Smooth muscle cell (in vitro differentiated cells): ENCODE results near the gene SERPINE2. TPM values are rescaled to one million over a fixed set of nuclear protein-coding genes. Genes with fewer than 3 reads are reported as not detected.

Experiments
- DNase-seq: peaks from one replicate; lab custom pipeline; 2025; ENCODE audit not compliant: unreplicated experiment; lab: John Stamatoyannopoulos, UW
- H2AFZ ChIP-seq: fragments of 200-600 bp; sonication (generic); 2 replicates; pipeline ENCODE4 v1.6.0; 2016; ENCODE audit warnings: antibody characterized with exemption, low read depth, mild to moderate bottlenecking
- H3F3A ChIP-seq: fragments of 200-600 bp; sonication (generic); 2 replicates; pipeline ENCODE4 v1.6.0; 2017; ENCODE audit warnings: antibody characterized with exemption, low read depth
- H3K27ac ChIP-seq: fragments of 200-600 bp; sonication (generic); 2 replicates; pipeline ENCODE4 v1.5.1; 2016; ENCODE audit warnings: low read depth, mild to moderate bottlenecking
- H3K27me3 ChIP-seq: fragments of 200-600 bp; sonication (generic); 2 replicates; pipeline ENCODE4 v1.6.1; 2016; ENCODE audit warnings: low read depth, mild to moderate bottlenecking
- H3K36me3 ChIP-seq: fragments of 200-600 bp; sonication (generic); 2 replicates; pipeline ENCODE4 v1.5.1; 2016; ENCODE audit warnings: low read depth
- H3K4me1 ChIP-seq: fragments of 200-600 bp; sonication (generic); 2 replicates; pipeline ENCODE4 v1.5.1; 2016; ENCODE audit warnings: low read depth
- H3K4me2 ChIP-seq: fragments of 200-600 bp; sonication (generic); 2 replicates; pipeline ENCODE4 v1.6.0; 2016; ENCODE audit warnings: mild to moderate bottlenecking
- H3K4me3 ChIP-seq: fragments of 200-600 bp; sonication (generic); 2 replicates; pipeline ENCODE4 v1.5.1; 2016; ENCODE audit warnings: mild to moderate bottlenecking
- H3K79me2 ChIP-seq: fragments of 200-600 bp; sonication (generic); 2 replicates; pipeline ENCODE4 v1.6.0; 2016; ENCODE audit warnings: low read depth, mild to moderate bottlenecking
- H3K9ac ChIP-seq: fragments of 200-600 bp; sonication (generic); 2 replicates; pipeline ENCODE4 v1.6.0; 2016; ENCODE audit warnings: low read depth
- H3K9me3 ChIP-seq: fragments of 200-600 bp; sonication (generic); replicated peaks from 2 replicates; pipeline ENCODE4 v1.5.1; 2016; ENCODE audit warnings: low read depth
- H4K20me1 ChIP-seq: fragments of 200-600 bp; sonication (generic); 2 replicates; pipeline ENCODE4 v1.6.0; 2016; ENCODE audit warnings: low read depth
- WGBS: methylation state at CpG from one replicate; pipeline ENCODE4 v1.1.7; 2016; ENCODE audit warnings: low lambda C conversion rate; 5-methylcytosine and 5-hydroxymethylcytosine counted together
- polyA plus RNA-seq: library from polyadenylated mRNA; unstranded; fragments of >200 nt; fragmentation: Nextera tagmentation; extraction: Ambion mirVana; gene quantifications from 2 replicates; pipeline ENCODE4 v1.2.1, GENCODE V29; 2016
- total RNA-seq: library from RNA; depleted of rRNA; stranded (reverse); fragments of >200 nt; gene quantifications from 2 replicates; pipeline ENCODE4 v1.2.3, GENCODE V29; 2014
- TF ChIP-seq, protein P1 (sequence below): fragments of 200-600 bp; sonication (generic); IDR thresholded peaks from 2 replicates; pipeline ENCODE4 v1.5.1; 2017; ENCODE audit warnings: borderline replicate concordance, mild to moderate bottlenecking, antibody characterized with exemption; ENCODE audit not compliant: insufficient read depth, poor library complexity, severe bottlenecking

SERPINE2 gene
- total and polyA plus RNA-seq, 2 experiments from 2014 or later = 2,183 to 3,094 TPM

DNA sequence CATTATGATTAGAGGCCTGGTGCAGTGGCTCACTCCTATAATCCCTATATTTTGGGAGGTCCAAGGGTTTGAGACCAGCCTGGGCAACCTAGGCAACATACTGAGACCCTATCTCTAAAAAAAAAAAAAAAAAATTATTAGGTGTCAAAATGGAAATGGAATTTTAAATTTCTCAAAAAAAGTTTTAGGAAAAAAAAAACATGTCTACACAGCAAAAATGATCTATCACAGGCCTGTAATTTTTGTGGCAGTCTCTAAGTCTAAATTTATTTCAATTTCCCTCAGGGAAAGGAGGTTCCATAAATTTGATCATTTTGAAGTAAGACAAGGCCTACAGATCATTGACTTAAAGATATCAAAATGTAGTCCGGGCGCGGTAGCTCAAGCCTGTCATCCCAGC is 65.5 kb downstream of the SERPINE2 start:
- peaks cover 4% of the 10 kb centered on the region for H3K36me3 ChIP-seq
- DNase-seq = no peak
- no peak overlapping the region for H2AFZ ChIP-seq
- H3K27ac ChIP-seq = no peak overlapping the region
- H3K79me2 ChIP-seq = no peaks in the 10 kb centered on the region
- H3K4me2 ChIP-seq = no peak overlapping the region
- WGBS = 98% methylated on average over 3 of the region's 3 CpGs
- TF ChIP-seq, protein P1, sequence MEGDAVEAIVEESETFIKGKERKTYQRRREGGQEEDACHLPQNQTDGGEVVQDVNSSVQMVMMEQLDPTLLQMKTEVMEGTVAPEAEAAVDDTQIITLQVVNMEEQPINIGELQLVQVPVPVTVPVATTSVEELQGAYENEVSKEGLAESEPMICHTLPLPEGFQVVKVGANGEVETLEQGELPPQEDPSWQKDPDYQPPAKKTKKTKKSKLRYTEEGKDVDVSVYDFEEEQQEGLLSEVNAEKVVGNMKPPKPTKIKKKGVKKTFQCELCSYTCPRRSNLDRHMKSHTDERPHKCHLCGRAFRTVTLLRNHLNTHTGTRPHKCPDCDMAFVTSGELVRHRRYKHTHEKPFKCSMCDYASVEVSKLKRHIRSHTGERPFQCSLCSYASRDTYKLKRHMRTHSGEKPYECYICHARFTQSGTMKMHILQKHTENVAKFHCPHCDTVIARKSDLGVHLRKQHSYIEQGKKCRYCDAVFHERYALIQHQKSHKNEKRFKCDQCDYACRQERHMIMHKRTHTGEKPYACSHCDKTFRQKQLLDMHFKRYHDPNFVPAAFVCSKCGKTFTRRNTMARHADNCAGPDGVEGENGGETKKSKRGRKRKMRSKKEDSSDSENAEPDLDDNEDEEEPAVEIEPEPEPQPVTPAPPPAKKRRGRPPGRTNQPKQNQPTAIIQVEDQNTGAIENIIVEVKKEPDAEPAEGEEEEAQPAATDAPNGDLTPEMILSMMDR = no peak
- H3K4me1 ChIP-seq = no peaks in the 10 kb centered on the region
- no peaks in the 10 kb centered on the region for H3K9me3 ChIP-seq
- no peaks in the 10 kb centered on the region for H4K20me1 ChIP-seq
- peaks cover 45% of the 10 kb centered on the region for H3F3A ChIP-seq
- no peak overlapping the region for H3K9ac ChIP-seq
- no peaks in the 10 kb centered on the region for H3K27me3 ChIP-seq
- no peak overlapping the region for H3K4me3 ChIP-seq

DNA sequence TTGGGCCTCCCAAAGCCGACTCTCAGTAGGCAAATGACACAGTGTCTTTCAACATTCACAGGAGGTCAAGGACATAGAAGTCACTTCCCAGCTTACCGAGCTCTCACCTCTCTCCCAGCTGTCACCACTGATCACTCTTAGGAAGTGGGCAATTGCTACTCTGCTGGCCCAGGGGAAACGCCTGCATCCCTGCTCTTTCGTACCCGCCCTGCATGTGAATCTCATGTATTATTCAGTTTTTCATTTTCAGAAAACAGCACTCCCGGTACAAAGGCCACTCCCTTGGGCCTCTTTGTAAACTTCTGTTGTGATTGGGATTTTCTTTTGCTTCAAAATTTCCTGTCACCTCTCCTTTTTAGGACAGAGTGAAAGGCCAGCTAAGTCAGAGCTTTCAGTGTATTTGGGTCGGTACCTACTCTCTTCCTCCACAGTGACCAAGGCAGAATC is 66.4 kb downstream of the SERPINE2 start:
- H3F3A ChIP-seq = peaks cover 48% of the 10 kb centered on the region
- H3K9ac ChIP-seq = no peak overlapping the region
- 85% methylated on average over 7 of the region's 7 CpGs for WGBS
- TF ChIP-seq, protein P1 = no peak
- no peak for DNase-seq
- no peaks in the 10 kb centered on the region for H4K20me1 ChIP-seq
- H3K27me3 ChIP-seq = no peaks in the 10 kb centered on the region
- H3K36me3 ChIP-seq = peaks cover 4% of the 10 kb centered on the region
- H3K27ac ChIP-seq = peak overlapping the region; percentile 28
- no peaks in the 10 kb centered on the region for H3K9me3 ChIP-seq
- no peaks in the 10 kb centered on the region for H3K79me2 ChIP-seq
- no peak overlapping the region for H3K4me3 ChIP-seq
- H3K4me1 ChIP-seq = peaks cover 2% of the 10 kb centered on the region
- no peak overlapping the region for H3K4me2 ChIP-seq
- no peak overlapping the region for H2AFZ ChIP-seq

DNA sequence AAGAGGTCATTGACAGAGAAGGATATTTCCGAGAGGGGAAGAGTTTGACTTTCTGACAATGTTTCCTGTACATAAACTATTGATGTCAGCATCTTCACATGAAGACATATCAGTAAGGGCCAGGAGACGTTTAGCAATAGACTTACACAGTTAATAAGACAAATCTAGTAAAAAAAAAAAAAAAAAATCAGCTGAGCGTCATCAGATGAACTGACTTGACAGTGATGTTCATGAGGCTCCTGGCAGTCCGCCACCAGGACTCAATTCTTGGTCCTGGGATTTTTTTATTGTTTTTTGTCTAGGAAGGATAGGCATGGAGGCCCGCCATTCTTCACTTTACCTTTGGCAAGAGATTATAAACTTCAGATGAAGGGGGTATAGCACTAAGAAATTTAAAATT is 67.4 kb downstream of the SERPINE2 start:
- Histone ChIP-seq H4K20me1 (peaks cover 4% of the 10 kb centered on the region), H3K9ac (no peak overlapping the region), H3K27ac (peak overlapping the region; percentile 28), H3K4me2 (no peak overlapping the region), H2AFZ (no peak overlapping the region), H3F3A (peaks cover 45% of the 10 kb centered on the region), H3K36me3 (peaks cover 9% of the 10 kb centered on the region), H3K9me3 (no peaks in the 10 kb centered on the region), H3K79me2 (no peaks in the 10 kb centered on the region), H3K4me3 (no peak overlapping the region), H3K4me1 (peaks cover 5% of the 10 kb centered on the region), H3K27me3 (no peaks in the 10 kb centered on the region)
- no peak for DNase-seq
- TF ChIP-seq, protein P1 = no peak
- WGBS = 84% methylated on average over 5 of the region's 5 CpGs
